Measurements from ENCODE around the gene PTPRD. TPM values are rescaled to one million over a fixed set of nuclear protein-coding genes. Genes with fewer than 3 reads are reported as not detected.
A peak's percentile ranks its signal among the peaks of the same experiment; 100 is the strongest.

The PTPRD gene
- total RNA-seq, 1 experiment from 2014 or later: not detected

DNA sequence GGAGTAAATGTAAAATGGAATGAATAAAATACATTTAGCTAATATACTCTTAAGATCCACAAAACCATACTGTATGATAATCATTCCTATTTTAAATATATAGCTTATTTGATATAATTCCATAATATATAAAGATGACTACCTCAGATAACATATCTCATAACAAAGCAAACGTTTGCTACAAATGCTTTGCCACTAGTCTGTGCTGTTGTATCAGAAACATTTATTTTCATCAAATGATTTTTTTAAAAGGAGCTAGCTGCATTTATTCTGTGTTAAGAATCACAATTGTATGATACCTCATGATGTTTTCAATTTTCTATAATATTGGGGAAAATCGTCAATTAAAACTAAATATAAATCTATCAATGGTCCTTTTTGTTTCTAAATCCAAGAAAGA is 567.2 kb downstream of the PTPRD start:
- no peaks in the 10 kb centered on the region for H3K27me3 ChIP-seq (replicated peaks; ENCODE audit: insufficient read depth, low read depth, low read length, poor library complexity)
- H3K4me3 ChIP-seq (ENCODE audit: low read depth, low read length, poor library complexity, severe bottlenecking): no peak overlapping the region
- H3K27ac ChIP-seq (ENCODE audit: low read depth, low read length, poor library complexity, severe bottlenecking): no peak overlapping the region
- no peaks in the 10 kb centered on the region for H3K36me3 ChIP-seq (ENCODE audit: insufficient read depth, low read length, poor library complexity, severe bottlenecking)
- no peaks in the 10 kb centered on the region for H3K9me3 ChIP-seq (ENCODE audit: low read depth, low read length, poor library complexity, severe bottlenecking)
- peak; percentile 14 for DNase-seq (ENCODE audit: low spot score)
- no peaks in the 10 kb centered on the region for H3K4me1 ChIP-seq (ENCODE audit: insufficient read depth, low read length, poor library complexity, severe bottlenecking)
- TF ChIP-seq EZH2 (IDR thresholded peaks at IDR 0.05; ENCODE audit: borderline replicate concordance, low read depth, low read length, poor library complexity, severe bottlenecking): no peak
- TF ChIP-seq, protein P1, sequence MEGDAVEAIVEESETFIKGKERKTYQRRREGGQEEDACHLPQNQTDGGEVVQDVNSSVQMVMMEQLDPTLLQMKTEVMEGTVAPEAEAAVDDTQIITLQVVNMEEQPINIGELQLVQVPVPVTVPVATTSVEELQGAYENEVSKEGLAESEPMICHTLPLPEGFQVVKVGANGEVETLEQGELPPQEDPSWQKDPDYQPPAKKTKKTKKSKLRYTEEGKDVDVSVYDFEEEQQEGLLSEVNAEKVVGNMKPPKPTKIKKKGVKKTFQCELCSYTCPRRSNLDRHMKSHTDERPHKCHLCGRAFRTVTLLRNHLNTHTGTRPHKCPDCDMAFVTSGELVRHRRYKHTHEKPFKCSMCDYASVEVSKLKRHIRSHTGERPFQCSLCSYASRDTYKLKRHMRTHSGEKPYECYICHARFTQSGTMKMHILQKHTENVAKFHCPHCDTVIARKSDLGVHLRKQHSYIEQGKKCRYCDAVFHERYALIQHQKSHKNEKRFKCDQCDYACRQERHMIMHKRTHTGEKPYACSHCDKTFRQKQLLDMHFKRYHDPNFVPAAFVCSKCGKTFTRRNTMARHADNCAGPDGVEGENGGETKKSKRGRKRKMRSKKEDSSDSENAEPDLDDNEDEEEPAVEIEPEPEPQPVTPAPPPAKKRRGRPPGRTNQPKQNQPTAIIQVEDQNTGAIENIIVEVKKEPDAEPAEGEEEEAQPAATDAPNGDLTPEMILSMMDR (conservative IDR thresholded peaks at IDR 0.05; ENCODE audit: low read depth, low read length): peak; percentile 51
- POLR2A ChIA-PET (ENCODE audit: low non-redundant PET): no interaction called here
- intact Hi-C loops (cut with micrococcal nuclease; ENCODE audit: unreplicated experiment): loop anchor here (5.0 to 10.0 kb wide), 2 partner anchors 222 to 1269 kb away; no protein-coding TSS in a partner anchor
- CTCF ChIA-PET: interaction anchor here (1.3 to 1.6 kb wide), 2 partner anchors 47 to 223 kb away, joined by 6 to 8 read pairs; no protein-coding TSS in a partner anchor
- no TSS peak for BruUV-seq (replicated peaks)

DNA sequence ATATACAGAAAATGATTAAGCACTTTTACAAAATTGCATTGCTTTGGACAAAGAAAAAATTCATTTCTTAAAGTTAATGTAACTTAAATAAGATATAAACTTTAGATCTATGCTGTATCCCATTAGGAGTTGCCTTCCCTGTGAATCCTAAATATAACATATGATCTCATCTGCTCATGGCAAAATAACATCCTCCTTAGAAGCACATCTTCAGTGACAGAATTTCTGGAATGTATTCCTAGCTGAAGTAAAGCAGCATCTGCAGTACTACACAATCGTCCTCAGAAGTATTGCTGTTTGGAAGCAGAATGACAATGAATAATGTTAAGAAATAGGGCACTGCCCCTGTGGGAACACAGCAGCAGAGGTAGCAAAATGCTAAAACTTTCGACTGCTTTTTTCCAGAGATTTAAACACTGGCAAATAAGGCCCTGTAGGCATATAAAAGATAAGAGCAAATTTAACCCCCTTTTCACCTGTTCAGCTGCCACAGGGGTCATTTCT is 571.0 kb downstream of the PTPRD start:
- intact Hi-C loops (cut with micrococcal nuclease; ENCODE audit: unreplicated experiment): loop anchor here (10.0 kb wide), 1 partner anchor 1273 kb away; no protein-coding TSS in a partner anchor

DNA sequence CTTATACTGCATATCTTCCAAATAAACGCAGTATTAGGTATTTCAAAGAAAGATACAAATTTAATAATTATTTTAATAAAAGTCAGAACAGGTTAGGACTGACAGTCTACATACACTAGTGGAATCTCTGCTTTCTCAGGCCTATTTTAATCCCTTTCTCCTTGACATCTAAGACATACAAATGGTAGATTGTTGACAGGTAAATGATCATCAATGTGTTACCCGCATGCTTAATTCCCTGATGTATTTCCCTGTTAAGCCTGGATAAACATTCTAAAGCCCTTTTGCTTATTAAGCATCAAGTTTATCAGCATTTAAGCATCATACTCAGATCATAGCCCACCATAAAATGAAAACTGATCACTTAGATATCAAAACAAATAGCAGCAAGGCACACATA is 576.7 kb downstream of the PTPRD start:
- BruUV-seq (replicated peaks): no TSS peak
- no peak for DNase-seq (ENCODE audit: low spot score)
- no peak overlapping the region for H3K27ac ChIP-seq (ENCODE audit: low read depth, low read length, poor library complexity, severe bottlenecking)
- intact Hi-C loops (cut with micrococcal nuclease; ENCODE audit: unreplicated experiment): no loop called here
- H3K9me3 ChIP-seq (ENCODE audit: low read depth, low read length, poor library complexity, severe bottlenecking): no peaks in the 10 kb centered on the region
- H3K27me3 ChIP-seq (replicated peaks; ENCODE audit: insufficient read depth, low read depth, low read length, poor library complexity): no peaks in the 10 kb centered on the region
- H3K4me1 ChIP-seq (ENCODE audit: insufficient read depth, low read length, poor library complexity, severe bottlenecking): no peaks in the 10 kb centered on the region
- H3K36me3 ChIP-seq (ENCODE audit: insufficient read depth, low read length, poor library complexity, severe bottlenecking): no peaks in the 10 kb centered on the region
- H3K4me3 ChIP-seq (ENCODE audit: low read depth, low read length, poor library complexity, severe bottlenecking): no peak overlapping the region
- ChIA-PET CTCF (no interaction called here), POLR2A (ENCODE audit: low non-redundant PET) (no interaction called here)
- no peak for TF ChIP-seq EZH2 (IDR thresholded peaks at IDR 0.05; ENCODE audit: borderline replicate concordance, low read depth, low read length, poor library complexity, severe bottlenecking)
- TF ChIP-seq, protein P1 (conservative IDR thresholded peaks at IDR 0.05; ENCODE audit: low read depth, low read length): no peak

More for the DNA sequence above, 571.0 kb downstream of the PTPRD start:
- no peaks in the 10 kb centered on the region for H3K27me3 ChIP-seq (replicated peaks; ENCODE audit: insufficient read depth, low read depth, low read length, poor library complexity)
- BruUV-seq (replicated peaks): no TSS peak
- DNase-seq (ENCODE audit: low spot score): no peak
- no peak overlapping the region for H3K4me3 ChIP-seq (ENCODE audit: low read depth, low read length, poor library complexity, severe bottlenecking)
- no peak for TF ChIP-seq EZH2 (IDR thresholded peaks at IDR 0.05; ENCODE audit: borderline replicate concordance, low read depth, low read length, poor library complexity, severe bottlenecking)
- TF ChIP-seq, protein P1 (conservative IDR thresholded peaks at IDR 0.05; ENCODE audit: low read depth, low read length): no peak
- no peaks in the 10 kb centered on the region for H3K36me3 ChIP-seq (ENCODE audit: insufficient read depth, low read length, poor library complexity, severe bottlenecking)
- no peaks in the 10 kb centered on the region for H3K9me3 ChIP-seq (ENCODE audit: low read depth, low read length, poor library complexity, severe bottlenecking)
- ChIA-PET CTCF (no interaction called here), POLR2A (ENCODE audit: low non-redundant PET) (no interaction called here)
- H3K27ac ChIP-seq (ENCODE audit: low read depth, low read length, poor library complexity, severe bottlenecking): no peak overlapping the region
- H3K4me1 ChIP-seq (ENCODE audit: insufficient read depth, low read length, poor library complexity, severe bottlenecking): no peaks in the 10 kb centered on the region
